Calu3 (cell line): ENCODE results near the gene STX8. TPM values are rescaled to one million over a fixed set of nuclear protein-coding genes. Genes with fewer than 3 reads are reported as not detected.

Experiments
- BruUV-seq: library from RNA; stranded (reverse); fragments of 400-500 nt; replicated peaks from 2 replicates; lab custom pipeline; 2021; lab: Mats Ljungman, UMichigan
- CTCF ChIA-PET: fragments of 300-600 bp; sonication (Branson Sonifier 250); formaldehyde crosslinking; loops from one replicate; lab custom pipeline; 2022; ENCODE audit warnings: antibody characterized with exemption; lab: Charles Lee
- DNase-seq: peaks from one replicate; pipeline ENCODE4 v3.0.0; 2022
- H3K27ac Mint-ChIP-seq: one replicate; pipeline ENCODE4 v1.8.0; 2022; ENCODE audit warnings: mixed read lengths; ENCODE audit not compliant: unreplicated experiment
- H3K27me3 Mint-ChIP-seq: one replicate; pipeline ENCODE4 v1.8.0; 2022; ENCODE audit warnings: mixed read lengths; ENCODE audit not compliant: unreplicated experiment
- H3K36me3 Mint-ChIP-seq: one replicate; pipeline ENCODE4 v1.8.0; 2022; ENCODE audit warnings: mild to moderate bottlenecking, moderate library complexity, mixed read lengths; ENCODE audit not compliant: insufficient read depth, unreplicated experiment
- H3K4me1 Mint-ChIP-seq: one replicate; pipeline ENCODE4 v1.8.0; 2022; ENCODE audit warnings: mild to moderate bottlenecking, low read depth, mixed read lengths; ENCODE audit not compliant: unreplicated experiment
- H3K4me3 Mint-ChIP-seq: one replicate; pipeline ENCODE4 v1.8.0; 2022; ENCODE audit warnings: mild to moderate bottlenecking, low read depth, moderate library complexity, mixed read lengths; ENCODE audit not compliant: unreplicated experiment
- H3K9me3 Mint-ChIP-seq: one replicate; pipeline ENCODE4 v1.8.0; 2022; ENCODE audit warnings: low read depth, mixed read lengths; ENCODE audit not compliant: unreplicated experiment
- CTCF ChIP-seq: fragments of 200-600 bp; IDR thresholded peaks from one replicate; pipeline ENCODE4 v1.8.0; 2022; ENCODE audit warnings: antibody characterized with exemption; ENCODE audit not compliant: unreplicated experiment
- intact Hi-C: fragments of 100-400 bp; cut with micrococcal nuclease; formaldehyde crosslinking; loops from one replicate; pipeline ENCODE4 v1.10.0; 2022; ENCODE audit not compliant: unreplicated experiment
- total RNA-seq: library from RNA; stranded (reverse); gene quantifications from 2 replicates; pipeline ENCODE4 v1.2.3, GENCODE V29; 2022

The STX8 gene
- total RNA-seq, 1 experiment from 2014 or later = 32.4 TPM

- H3K36me3 Mint-ChIP-seq = no peaks in the 10 kb centered on the region
- H3K27ac Mint-ChIP-seq = no peak overlapping the region
- CTCF ChIA-PET = no interaction called here
Observed at GRCh38 chr17:9233761-9234160, 341.9 kb downstream of the STX8 start.

GRCh38 chr17:9233271-9233599 is 342.4 kb downstream of the STX8 start:
- DNase-seq = no peak
- BruUV-seq = no TSS peak
- intact Hi-C loops = no loop called here
- H3K9me3 Mint-ChIP-seq = no peaks in the 10 kb centered on the region
- no peaks in the 10 kb centered on the region for H3K27me3 Mint-ChIP-seq
- H3K27ac Mint-ChIP-seq = no peak overlapping the region
- no peak for TF ChIP-seq CTCF
- CTCF ChIA-PET = no interaction called here
- no peak overlapping the region for H3K4me3 Mint-ChIP-seq
- H3K4me1 Mint-ChIP-seq = no peaks in the 10 kb centered on the region
- no peaks in the 10 kb centered on the region for H3K36me3 Mint-ChIP-seq

More at GRCh38 chr17:9233761-9234160, 341.9 kb downstream of the STX8 start:
- intact Hi-C loops = no loop called here
- Mint-ChIP-seq H3K27me3 (no peaks in the 10 kb centered on the region), H3K4me3 (no peak overlapping the region), H3K4me1 (no peaks in the 10 kb centered on the region), H3K9me3 (no peaks in the 10 kb centered on the region)
- no peak for DNase-seq
- no TSS peak for BruUV-seq
- TF ChIP-seq CTCF = no peak

- CTCF ChIA-PET = no interaction called here
- Mint-ChIP-seq H3K27me3 (no peaks in the 10 kb centered on the region), H3K27ac (no peak overlapping the region), H3K36me3 (no peaks in the 10 kb centered on the region), H3K9me3 (no peaks in the 10 kb centered on the region), H3K4me1 (no peaks in the 10 kb centered on the region), H3K4me3 (no peak overlapping the region)
- no TSS peak for BruUV-seq
- TF ChIP-seq CTCF = no peak
- intact Hi-C loops = no loop called here
- DNase-seq = no peak
Observed at GRCh38 chr17:9232591-9233270, 342.9 kb downstream of the STX8 start.

GRCh38 chr17:9232155-9232475 is 343.5 kb downstream of the STX8 start:
- Mint-ChIP-seq H3K36me3 (no peaks in the 10 kb centered on the region), H3K4me1 (no peaks in the 10 kb centered on the region), H3K4me3 (no peak overlapping the region), H3K27me3 (no peaks in the 10 kb centered on the region), H3K27ac (no peak overlapping the region), H3K9me3 (no peaks in the 10 kb centered on the region)
- TF ChIP-seq CTCF = no peak
- no peak for DNase-seq
- CTCF ChIA-PET = no interaction called here
- intact Hi-C loops = no loop called here
- BruUV-seq = no TSS peak
